ENCODE measurements around the gene SAMD5. TPM values are rescaled to one million over a fixed set of nuclear protein-coding genes. Genes with fewer than 3 reads are reported as not detected.

SAMD5 gene
- total RNA-seq, 1 donor from 2014 or later = not detected

GRCh38 chr6:147577488-147577887 is 69.0 kb downstream of the SAMD5 start:
- H3K36me3 Mint-ChIP-seq (ENCODE audit: low read depth) = no peaks in the 10 kb centered on the region
- H3K4me1 Mint-ChIP-seq = no peaks in the 10 kb centered on the region
- CTCF ChIA-PET = no interaction called here
- no peak for DNase-seq
- peaks cover 2% of the 10 kb centered on the region for H3K27me3 Mint-ChIP-seq
- peaks cover 6% of the 10 kb centered on the region for H3K9me3 Mint-ChIP-seq
- no peak for TF ChIP-seq CTCF (IDR thresholded peaks at IDR 0.05)
- intact Hi-C loops (cut with micrococcal nuclease) = no loop called here
- H3K4me3 Mint-ChIP-seq = no peak overlapping the region
- POLR2A ChIA-PET = no interaction called here
- no peak overlapping the region for H3K27ac Mint-ChIP-seq
- no peak for ATAC-seq (ENCODE audit: low read depth)

- POLR2A ChIA-PET = no interaction called here
- H3K27me3 Mint-ChIP-seq = no peaks in the 10 kb centered on the region
- intact Hi-C loops (cut with micrococcal nuclease) = no loop called here
Observed at GRCh38 chr6:147578159-147578558, 69.7 kb downstream of the SAMD5 start.

GRCh38 chr6:147578883-147579282 is 70.4 kb downstream of the SAMD5 start:
- intact Hi-C loops (cut with micrococcal nuclease) = no loop called here
- no peak overlapping the region for H3K4me3 Mint-ChIP-seq
- no peaks in the 10 kb centered on the region for H3K4me1 Mint-ChIP-seq
- ATAC-seq (ENCODE audit: low read depth) (no peak), DNase-seq (no peak)
- no peak for TF ChIP-seq CTCF (IDR thresholded peaks at IDR 0.05)
- H3K9me3 Mint-ChIP-seq = peaks cover 6% of the 10 kb centered on the region
- POLR2A ChIA-PET = no interaction called here
- CTCF ChIA-PET = no interaction called here
- H3K27ac Mint-ChIP-seq = no peak overlapping the region
- H3K36me3 Mint-ChIP-seq (ENCODE audit: low read depth) = no peaks in the 10 kb centered on the region
- no peaks in the 10 kb centered on the region for H3K27me3 Mint-ChIP-seq

More at GRCh38 chr6:147578159-147578558, 69.7 kb downstream of the SAMD5 start:
- CTCF ChIA-PET = no interaction called here
- Mint-ChIP-seq H3K9me3 (peaks cover 6% of the 10 kb centered on the region), H3K36me3 (ENCODE audit: low read depth) (no peaks in the 10 kb centered on the region), H3K4me1 (no peaks in the 10 kb centered on the region), H3K4me3 (no peak overlapping the region), H3K27ac (no peak overlapping the region)
- DNase-seq = no peak
- TF ChIP-seq CTCF (IDR thresholded peaks at IDR 0.05) = no peak
- ATAC-seq (ENCODE audit: low read depth) = no peak

- H3K4me3 Mint-ChIP-seq = no peak overlapping the region
- no peak for TF ChIP-seq CTCF (IDR thresholded peaks at IDR 0.05)
- ATAC-seq (ENCODE audit: low read depth) = no peak
- no peak overlapping the region for H3K27ac Mint-ChIP-seq
- peaks cover 6% of the 10 kb centered on the region for H3K9me3 Mint-ChIP-seq
- no peaks in the 10 kb centered on the region for H3K27me3 Mint-ChIP-seq
- POLR2A ChIA-PET = no interaction called here
- CTCF ChIA-PET = no interaction called here
- no peaks in the 10 kb centered on the region for H3K4me1 Mint-ChIP-seq
- no peak for DNase-seq
- H3K36me3 Mint-ChIP-seq (ENCODE audit: low read depth) = no peaks in the 10 kb centered on the region
- intact Hi-C loops (cut with micrococcal nuclease) = no loop called here
Observed at GRCh38 chr6:147579667-147580066, 71.2 kb downstream of the SAMD5 start.

GRCh38 chr6:147582991-147583390 is 74.5 kb downstream of the SAMD5 start:
- H3K27ac Mint-ChIP-seq = no peak overlapping the region
- ATAC-seq (ENCODE audit: low read depth) = no peak
- ChIA-PET POLR2A (no interaction called here), CTCF (no interaction called here)
- peaks cover 6% of the 10 kb centered on the region for H3K9me3 Mint-ChIP-seq
- no peaks in the 10 kb centered on the region for H3K4me1 Mint-ChIP-seq
- TF ChIP-seq CTCF (IDR thresholded peaks at IDR 0.05) = no peak
- H3K4me3 Mint-ChIP-seq = no peak overlapping the region
- intact Hi-C loops (cut with micrococcal nuclease) = no loop called here
- no peak for DNase-seq
- no peaks in the 10 kb centered on the region for H3K36me3 Mint-ChIP-seq (ENCODE audit: low read depth)
- no peaks in the 10 kb centered on the region for H3K27me3 Mint-ChIP-seq
